Measurements from ENCODE around the gene MPZL1. TPM values are rescaled to one million over a fixed set of nuclear protein-coding genes. Genes with fewer than 3 reads are reported as not detected.

The MPZL1 gene
- total RNA-seq, 4 donors from 2014 or later: 37.1 to 52.3 (median 39.9) TPM

DNA sequence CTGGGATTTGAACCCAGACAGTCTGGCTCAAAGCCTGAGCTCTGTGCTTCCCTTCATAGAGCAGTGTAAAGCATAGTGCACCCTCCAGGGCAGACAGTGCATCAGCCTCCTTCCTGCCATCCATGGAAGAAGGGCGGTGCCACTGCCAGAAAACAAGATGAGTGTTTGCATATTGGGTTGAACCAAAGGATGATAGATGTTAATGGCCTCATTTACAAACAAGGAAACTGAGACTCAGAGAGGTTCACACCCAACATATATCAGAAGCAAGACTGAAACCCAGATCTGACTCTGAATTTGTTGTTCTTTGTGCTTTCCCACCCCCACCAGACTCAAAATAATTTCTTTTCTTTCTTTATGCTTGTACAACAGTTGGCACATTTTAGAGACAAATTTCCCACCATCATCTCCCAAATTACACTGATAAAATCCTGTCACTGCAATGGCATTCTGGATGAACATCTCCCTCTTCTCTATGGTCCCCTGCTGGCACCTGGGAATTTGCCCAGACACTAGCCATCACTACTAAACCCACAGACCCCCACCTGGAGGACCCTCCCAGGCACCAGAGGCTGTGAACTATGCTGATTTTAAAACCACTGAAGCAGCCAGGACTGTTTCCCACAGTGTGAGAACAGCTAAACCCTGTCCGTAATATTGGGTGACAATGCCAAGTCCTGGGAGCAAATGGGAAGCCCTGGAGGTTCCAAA, 45.4 kb upstream of the MPZL1 start:
- Histone ChIP-seq H3K27ac (no peak overlapping the region), H3K27me3 (no peaks in the 10 kb centered on the region), H3K4me1 (peaks cover 8% of the 10 kb centered on the region), H3K9me3 (no peaks in the 10 kb centered on the region), H3K36me3 (no peaks in the 10 kb centered on the region), H3K4me3 (no peak overlapping the region)
- DNase-seq (ENCODE audit: low spot score in 2 of 2): no peak
- 88% methylated on average over 2 of the region's 2 CpGs for WGBS
- TF ChIP-seq, protein P1, sequence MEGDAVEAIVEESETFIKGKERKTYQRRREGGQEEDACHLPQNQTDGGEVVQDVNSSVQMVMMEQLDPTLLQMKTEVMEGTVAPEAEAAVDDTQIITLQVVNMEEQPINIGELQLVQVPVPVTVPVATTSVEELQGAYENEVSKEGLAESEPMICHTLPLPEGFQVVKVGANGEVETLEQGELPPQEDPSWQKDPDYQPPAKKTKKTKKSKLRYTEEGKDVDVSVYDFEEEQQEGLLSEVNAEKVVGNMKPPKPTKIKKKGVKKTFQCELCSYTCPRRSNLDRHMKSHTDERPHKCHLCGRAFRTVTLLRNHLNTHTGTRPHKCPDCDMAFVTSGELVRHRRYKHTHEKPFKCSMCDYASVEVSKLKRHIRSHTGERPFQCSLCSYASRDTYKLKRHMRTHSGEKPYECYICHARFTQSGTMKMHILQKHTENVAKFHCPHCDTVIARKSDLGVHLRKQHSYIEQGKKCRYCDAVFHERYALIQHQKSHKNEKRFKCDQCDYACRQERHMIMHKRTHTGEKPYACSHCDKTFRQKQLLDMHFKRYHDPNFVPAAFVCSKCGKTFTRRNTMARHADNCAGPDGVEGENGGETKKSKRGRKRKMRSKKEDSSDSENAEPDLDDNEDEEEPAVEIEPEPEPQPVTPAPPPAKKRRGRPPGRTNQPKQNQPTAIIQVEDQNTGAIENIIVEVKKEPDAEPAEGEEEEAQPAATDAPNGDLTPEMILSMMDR (IDR thresholded peaks at IDR 0.05): no peak
- no peak for TF ChIP-seq EP300 (IDR thresholded peaks at IDR 0.05)
- no peak for TF ChIP-seq POLR2A (IDR thresholded peaks at IDR 0.05)
- no peak for TF ChIP-seq POLR2AphosphoS5 (IDR thresholded peaks at IDR 0.05)

DNA sequence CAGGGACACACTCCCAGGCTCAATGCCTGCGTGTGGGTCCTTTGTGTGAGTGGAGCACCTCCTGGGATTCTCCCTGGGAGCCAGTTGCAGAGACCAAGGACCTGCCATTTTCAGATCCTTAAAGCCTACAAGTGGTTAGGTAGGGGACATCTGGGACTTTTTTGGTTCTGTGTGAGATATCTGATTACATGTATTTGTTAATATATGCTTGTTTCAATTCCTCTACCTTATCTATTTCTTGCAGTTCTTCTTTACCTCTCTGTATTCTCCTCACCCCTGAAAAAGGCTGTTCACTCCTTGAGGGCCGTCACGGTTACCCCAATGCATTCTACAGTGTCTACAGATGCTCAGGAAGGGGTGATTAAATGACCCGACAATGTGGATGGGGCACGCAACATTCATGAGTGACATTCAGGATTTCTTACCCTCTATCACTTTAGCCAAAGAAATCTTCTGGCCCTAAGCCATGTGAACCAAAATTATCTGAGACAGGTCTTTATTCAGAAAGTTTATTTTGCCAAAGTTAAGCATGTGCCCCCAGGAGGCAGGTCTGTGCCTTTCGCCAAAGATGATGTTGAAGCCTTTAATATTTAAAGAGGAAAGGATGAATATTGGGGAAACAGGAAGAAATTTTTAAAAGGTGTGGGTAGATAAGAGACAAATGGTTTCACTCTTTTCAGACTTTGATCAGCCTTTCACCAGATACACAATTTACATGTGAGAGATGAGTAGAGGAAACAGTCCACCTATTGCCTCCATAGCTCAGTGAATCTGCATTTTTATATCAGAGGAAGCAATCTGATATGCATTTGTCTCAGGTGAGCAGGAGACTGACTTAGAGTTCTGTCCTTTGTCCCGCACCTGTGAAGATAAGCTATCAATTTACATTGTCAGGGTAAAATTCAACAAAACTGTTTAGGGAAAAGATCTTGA, 44.6 kb upstream of the MPZL1 start:
- no peak overlapping the region for H3K27ac ChIP-seq
- H3K4me3 ChIP-seq: no peak overlapping the region
- peaks cover 13% of the 10 kb centered on the region for H3K4me1 ChIP-seq
- no peaks in the 10 kb centered on the region for H3K36me3 ChIP-seq
- TF ChIP-seq POLR2A (IDR thresholded peaks at IDR 0.05) (no peak), EP300 (IDR thresholded peaks at IDR 0.05) (no peak), POLR2AphosphoS5 (IDR thresholded peaks at IDR 0.05) (no peak)
- TF ChIP-seq, protein P1 (IDR thresholded peaks at IDR 0.05): no peak
- no peak for DNase-seq (ENCODE audit: low spot score in 2 of 2)
- WGBS: 91% methylated on average over 7 of the region's 7 CpGs
- no peaks in the 10 kb centered on the region for H3K27me3 ChIP-seq
- H3K9me3 ChIP-seq: no peaks in the 10 kb centered on the region

DNA sequence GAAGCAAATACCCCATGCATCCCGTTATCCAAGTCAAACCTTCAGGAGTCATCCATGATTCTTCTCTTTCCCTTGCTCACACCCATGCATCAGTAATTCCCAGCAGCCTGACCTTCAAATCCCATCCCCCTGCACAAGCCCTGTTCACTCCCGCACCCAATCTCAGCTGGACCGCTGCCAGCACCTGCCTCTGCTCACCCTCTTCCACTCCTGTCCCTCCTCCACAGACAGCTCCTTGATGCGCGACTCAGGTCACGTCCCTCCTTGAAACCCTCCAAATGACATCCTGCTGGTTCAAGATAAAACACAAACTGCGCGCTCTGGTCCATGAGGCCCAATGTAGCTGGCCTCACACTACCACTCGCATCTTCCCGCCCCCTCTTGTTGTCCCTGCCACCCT, 43.4 kb upstream of the MPZL1 start:
- peaks cover 15% of the 10 kb centered on the region for H3K4me1 ChIP-seq
- no peaks in the 10 kb centered on the region for H3K27me3 ChIP-seq
- no peak overlapping the region for H3K27ac ChIP-seq
- no peak for TF ChIP-seq EP300 (IDR thresholded peaks at IDR 0.05)
- TF ChIP-seq POLR2A (IDR thresholded peaks at IDR 0.05): no peak
- TF ChIP-seq, protein P1 (IDR thresholded peaks at IDR 0.05): no peak
- no peak for TF ChIP-seq POLR2AphosphoS5 (IDR thresholded peaks at IDR 0.05)
- no peak for DNase-seq (ENCODE audit: low spot score in 2 of 2)
- no peaks in the 10 kb centered on the region for H3K36me3 ChIP-seq
- H3K9me3 ChIP-seq: no peaks in the 10 kb centered on the region
- no peak overlapping the region for H3K4me3 ChIP-seq
- WGBS: 95% methylated on average over 10 of the region's 10 CpGs

DNA sequence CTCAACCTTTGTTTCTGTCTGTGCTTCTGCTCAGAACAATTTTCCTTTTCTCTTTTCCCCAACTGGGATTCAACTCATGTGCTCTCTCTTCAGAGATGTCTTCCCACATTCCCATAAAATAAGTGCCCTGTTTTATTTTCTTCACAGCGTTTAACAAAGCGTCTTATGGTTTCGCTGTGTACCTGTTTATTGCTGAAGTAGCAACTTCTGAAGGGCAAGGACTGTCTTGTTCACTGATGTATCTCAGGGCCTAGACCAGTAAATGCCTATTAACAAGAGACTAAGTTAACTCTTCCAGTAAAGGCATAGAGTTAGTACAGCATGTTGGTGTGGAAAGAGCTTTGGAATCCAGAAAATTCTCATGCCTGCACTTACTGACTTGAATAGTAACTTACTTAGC, 42.9 kb upstream of the MPZL1 start:
- no peaks in the 10 kb centered on the region for H3K27me3 ChIP-seq
- no peak overlapping the region for H3K4me3 ChIP-seq
- TF ChIP-seq POLR2A (IDR thresholded peaks at IDR 0.05) (no peak), EP300 (IDR thresholded peaks at IDR 0.05) (no peak), POLR2AphosphoS5 (IDR thresholded peaks at IDR 0.05) (no peak)
- TF ChIP-seq, protein P1 (IDR thresholded peaks at IDR 0.05): no peak
- H3K4me1 ChIP-seq: peaks cover 15% of the 10 kb centered on the region
- H3K36me3 ChIP-seq: no peaks in the 10 kb centered on the region
- DNase-seq (ENCODE audit: low spot score in 2 of 2): no peak
- H3K27ac ChIP-seq: no peak overlapping the region
- 96% methylated on average over 3 of the region's 3 CpGs for WGBS
- no peaks in the 10 kb centered on the region for H3K9me3 ChIP-seq

DNA sequence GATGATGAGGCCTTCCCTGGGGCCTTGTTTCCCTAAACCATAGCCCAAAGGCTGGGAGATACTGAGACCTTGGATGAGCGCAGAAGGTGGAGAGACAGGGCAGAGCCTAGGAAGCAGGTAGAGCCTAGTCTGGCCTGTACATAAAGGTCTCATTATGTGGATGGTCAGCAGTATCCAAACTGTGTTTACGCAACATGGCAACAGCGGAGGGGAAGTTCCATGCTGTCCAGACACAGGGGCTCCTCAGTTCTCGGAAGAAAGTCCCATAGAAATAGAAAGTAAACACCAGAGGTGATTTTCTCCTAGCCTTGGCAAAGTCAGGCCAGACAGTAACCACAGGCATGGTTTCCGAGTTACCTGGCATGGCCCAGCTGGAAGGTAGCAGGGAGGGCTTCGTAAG, 42.1 kb upstream of the MPZL1 start:
- no peaks in the 10 kb centered on the region for H3K27me3 ChIP-seq
- H3K4me1 ChIP-seq: peaks cover 15% of the 10 kb centered on the region
- no peak overlapping the region for H3K27ac ChIP-seq
- no peak overlapping the region for H3K4me3 ChIP-seq
- H3K9me3 ChIP-seq: no peaks in the 10 kb centered on the region
- TF ChIP-seq, protein P1 (IDR thresholded peaks at IDR 0.05): no peak
- TF ChIP-seq EP300 (IDR thresholded peaks at IDR 0.05) (no peak), POLR2AphosphoS5 (IDR thresholded peaks at IDR 0.05) (no peak), POLR2A (IDR thresholded peaks at IDR 0.05) (no peak)
- H3K36me3 ChIP-seq: no peaks in the 10 kb centered on the region
- 99% methylated on average over 6 of the region's 6 CpGs for WGBS
- no peak for DNase-seq (ENCODE audit: low spot score in 2 of 2)
